Brain pericyte (primary cell): Measurements from ENCODE around the gene RSL24D1.

Experiments used
- DNase-seq: peaks from one replicate; pipeline ENCODE4 v3.0.0-alpha.2; 2012; ENCODE audit warnings: low read depth, low spot score

RSL24D1 gene

DNA sequence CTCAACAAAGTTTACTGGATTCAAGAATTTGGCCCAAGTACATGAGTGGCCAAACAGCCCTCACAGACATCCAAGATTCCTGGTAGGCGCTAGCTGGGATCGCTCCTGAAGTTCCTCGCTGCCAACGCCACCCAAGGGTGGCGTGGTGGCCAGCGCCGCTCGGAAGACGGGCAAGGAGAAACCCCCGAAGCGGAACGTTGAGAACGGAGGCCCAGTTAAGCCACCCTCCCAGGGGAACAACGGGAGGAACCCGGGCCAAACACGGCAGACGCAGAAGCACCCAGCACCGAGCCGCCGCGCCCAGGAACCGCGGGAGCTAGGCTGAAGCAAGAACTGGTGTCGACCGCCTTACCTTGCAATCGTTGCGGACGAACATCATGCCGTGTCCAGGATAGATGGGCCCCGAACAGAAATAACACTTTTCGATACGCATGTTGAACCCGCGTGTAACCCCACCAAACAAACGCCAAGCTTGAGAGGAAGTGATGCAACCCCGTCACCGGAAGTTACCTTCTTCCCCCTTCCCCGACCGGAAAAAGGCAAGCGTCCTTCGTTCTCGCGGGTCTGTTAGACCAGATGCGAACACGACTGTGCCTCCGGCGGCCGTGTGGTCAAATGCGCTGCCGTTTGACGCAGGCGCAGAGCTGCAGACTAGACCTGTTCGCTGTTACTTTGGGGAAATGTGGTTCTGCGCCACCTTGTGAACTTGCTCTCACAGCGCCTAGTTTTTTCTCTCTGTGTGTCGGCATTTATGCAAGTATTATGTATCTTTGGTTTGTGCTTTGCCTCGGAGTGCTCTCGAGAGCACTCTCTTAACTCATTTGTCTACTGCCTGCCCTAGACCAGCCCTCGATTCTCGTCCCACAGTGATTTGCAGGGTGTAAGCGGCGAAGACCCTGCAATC is at the start of gene RSL24D1:
TSS of gene RSL24D1 (minus strand) at position 484 of the 904 bp plus-strand sequence. CDS start at position 433, 51 bp downstream.
- peak; percentile 94 for DNase-seq

DNA sequence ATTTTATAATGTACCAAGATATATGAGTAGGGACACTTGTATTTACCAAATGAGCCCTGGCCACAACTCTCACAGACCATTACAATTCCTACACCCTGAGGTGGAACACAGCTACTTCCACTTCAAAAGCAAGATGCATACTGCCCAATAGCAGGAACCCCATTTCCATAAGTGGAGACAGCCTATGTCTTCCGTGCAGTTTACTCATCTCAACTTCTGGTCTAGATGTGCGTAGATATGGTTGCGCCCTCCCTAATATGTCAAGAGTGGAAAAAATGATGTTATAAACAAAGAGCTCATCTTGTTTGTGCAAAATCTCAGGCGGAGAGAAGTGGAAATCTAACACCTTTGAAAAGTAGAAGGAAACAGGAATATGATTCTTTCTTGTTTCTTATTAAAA is 48.3 kb upstream of the RSL24D1 start:
- no peak for DNase-seq

DNA sequence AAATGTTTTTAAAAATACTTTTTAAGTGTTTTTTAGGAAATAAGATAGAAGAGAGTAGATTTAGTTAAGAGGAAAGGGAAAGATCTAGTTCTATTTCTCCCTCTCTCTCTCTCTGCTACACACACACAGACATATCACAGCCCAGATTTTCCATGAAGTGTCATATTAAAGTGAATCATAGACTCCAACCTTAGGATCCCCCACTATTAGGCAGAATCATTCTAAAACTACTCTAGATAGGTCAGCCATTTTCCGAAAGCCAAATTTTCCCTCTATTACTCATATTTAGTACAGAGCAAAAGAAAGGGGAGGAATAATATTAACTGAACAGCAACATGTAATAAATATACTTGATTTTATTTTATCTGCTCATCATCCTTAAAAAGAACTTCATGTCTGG is 45.1 kb upstream of the RSL24D1 start:
- DNase-seq, result no peak

DNA sequence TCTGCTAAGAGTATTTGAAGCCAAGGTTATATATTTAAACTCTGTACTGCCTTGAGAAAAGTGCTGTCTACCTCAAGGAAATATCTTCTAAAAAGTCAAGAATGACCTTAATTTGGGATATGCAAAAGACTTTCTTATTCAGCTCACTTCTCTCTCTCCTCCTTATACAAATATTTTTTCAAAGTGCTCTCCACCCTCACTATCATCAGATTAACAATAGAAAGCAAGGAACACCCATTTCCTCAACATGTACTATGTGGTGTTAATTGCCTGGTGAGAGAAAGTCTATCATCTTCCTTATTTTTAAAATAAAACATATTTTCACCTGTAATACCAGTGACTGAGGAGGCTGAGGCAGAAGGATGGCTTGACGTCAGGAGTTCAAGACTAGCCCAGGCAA is 44.4 kb upstream of the RSL24D1 start:
- DNase-seq, result no peak

DNA sequence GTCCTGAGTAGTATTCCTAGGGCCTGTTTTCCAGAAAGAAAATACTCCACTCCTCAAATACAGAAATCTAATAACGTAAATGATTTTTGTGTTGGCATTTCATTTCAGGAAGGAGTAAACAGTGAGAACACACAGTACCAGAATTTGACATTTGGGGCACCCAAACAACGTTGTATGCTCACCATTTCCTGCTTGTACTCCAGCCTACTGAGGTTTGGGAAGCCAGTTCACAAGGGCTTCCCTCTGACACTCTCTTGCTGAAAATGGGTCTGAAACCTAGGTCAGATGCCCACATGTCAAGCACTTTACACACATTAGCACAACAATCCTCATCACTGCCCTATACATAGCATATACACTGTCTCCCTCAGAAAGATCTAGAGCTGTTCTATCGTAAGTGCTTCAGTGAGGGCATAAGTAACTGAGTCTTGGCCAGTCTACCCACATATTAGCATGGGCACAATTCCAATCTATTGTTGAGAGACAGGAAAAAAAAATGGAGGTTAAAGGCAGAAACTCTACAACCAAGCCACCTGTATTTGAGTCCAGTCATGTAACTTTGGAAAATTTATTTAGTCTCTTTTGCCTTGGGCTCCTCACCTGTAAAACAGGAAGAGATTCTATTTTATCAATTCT is 43.5 kb upstream of the RSL24D1 start:
- DNase-seq, result no peak

DNA sequence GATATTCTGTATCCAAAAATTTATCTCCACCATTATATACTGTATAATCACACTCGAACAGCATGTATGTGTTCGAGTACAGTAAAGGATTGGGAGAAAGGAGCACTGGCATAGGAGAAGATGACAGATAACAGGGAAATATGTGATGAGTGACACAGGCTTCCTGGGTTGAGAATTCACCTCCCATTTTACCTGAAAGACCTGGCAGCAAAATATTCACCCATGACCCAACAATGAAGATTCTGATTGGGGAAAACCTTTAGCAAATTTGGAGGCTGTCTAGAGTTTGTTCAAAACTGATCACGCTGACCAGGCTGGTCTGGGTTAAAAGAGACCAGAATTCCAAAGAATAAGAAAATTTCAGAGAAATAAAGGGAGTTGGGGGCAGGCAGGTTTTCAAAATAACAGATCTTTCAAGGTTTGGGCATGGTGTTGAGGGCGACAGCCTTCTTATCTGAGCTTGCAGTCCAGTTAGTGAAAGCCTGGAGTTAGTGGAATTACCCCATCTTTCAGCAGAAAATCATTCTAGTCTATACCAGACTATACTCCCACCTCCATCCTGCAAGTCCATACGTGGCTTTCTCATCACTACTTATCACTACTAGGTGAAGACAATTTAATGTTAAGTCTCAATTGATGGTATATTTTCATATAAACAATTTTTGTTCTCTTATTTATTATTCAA is 42.8 kb upstream of the RSL24D1 start:
- no peak for DNase-seq

DNA sequence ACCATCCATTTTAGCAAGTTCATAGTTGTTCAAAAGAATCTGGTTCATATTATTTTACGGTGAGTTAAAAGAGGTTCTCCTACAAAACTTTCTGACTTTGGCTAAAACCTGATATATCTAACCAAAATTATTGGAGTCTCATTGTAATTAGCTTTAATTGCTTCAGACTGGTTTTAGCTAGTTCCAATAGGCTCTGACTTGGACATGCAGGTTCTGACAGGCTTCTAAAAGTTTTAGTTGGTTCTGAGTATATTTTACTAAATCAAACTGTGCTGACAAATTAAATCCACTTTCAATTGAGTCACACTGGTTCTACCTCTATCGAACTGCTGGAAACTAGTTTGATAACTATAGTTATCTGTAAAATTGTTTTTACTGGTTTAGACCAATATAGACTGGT is 42.1 kb upstream of the RSL24D1 start:
- no peak for DNase-seq

DNA sequence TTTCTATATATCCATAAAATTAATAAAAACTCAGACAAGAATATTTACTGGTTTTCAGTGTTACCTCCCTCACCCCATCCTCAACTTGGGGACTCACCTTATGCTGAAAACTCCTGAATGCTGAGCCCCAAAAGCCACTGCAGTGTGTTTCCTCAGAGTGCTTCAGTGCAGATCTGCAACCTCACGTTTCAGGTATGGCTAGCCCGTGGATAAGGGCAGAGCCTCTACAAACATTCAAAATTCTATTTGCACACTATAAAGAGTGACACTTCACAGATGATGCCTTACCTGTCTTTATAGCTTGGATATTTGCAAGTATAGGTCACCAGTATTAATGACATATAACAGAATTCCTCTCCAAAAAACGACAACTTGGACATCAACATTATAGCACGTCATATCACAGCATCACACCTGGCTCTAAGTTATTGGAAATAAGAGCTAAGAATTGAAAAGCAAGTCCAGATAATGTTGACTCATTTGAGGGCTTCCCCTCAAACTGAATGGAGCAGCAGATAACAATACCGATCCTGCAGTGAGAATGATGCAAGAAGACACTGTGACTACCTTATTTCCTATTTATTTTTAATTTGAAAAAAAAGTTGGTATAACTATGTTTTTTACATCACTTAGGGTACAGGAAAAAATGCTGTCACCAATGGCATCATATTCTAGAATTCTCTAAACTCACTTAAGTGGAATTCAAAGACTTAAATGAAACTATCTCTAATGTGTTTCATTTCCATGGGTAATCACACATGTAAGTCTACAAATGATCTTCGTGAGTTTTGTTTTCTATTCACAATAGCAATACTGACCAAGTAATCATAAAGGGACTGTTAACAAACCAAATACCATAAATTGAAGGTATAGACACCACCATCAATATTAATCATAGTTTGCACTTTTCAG is 40.7 kb upstream of the RSL24D1 start:
- no peak for DNase-seq

DNA sequence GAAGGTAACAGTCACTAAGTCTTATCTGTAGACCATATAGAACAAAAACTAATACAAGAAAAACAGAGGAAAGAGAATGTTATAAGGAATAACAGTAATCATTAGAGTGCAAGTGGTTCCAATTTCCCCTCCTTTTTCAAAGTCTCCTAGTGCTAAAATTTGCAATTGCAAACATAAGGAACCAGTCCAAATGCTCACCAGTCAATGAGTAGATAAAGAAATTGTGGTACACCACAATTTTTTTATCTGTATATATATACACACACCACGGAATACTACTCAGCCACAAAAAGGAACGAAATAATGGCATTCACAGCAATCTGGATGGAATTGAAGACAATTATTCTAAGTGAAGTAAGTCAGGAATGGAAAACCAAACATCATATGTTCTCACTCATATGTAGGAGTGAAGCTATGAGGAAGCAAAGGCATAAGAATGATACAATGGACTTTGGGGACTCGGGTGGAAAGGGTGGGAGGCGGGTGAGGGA is 38.9 kb upstream of the RSL24D1 start:
- no peak for DNase-seq

DNA sequence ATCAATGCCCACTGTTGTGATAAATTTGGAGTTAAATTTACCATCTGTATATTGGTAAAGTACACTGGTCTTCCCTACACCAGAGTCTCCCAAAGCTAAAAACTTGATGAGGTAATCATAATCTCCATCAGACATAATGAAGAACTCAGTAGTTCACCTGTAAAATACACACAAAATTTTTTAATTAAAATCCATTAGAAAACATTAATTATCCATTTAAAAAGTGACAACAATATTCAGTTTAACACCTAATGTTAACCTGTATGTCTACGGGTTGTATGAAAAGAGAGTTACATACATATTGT is 38.0 kb upstream of the RSL24D1 start:
- no peak for DNase-seq

DNA sequence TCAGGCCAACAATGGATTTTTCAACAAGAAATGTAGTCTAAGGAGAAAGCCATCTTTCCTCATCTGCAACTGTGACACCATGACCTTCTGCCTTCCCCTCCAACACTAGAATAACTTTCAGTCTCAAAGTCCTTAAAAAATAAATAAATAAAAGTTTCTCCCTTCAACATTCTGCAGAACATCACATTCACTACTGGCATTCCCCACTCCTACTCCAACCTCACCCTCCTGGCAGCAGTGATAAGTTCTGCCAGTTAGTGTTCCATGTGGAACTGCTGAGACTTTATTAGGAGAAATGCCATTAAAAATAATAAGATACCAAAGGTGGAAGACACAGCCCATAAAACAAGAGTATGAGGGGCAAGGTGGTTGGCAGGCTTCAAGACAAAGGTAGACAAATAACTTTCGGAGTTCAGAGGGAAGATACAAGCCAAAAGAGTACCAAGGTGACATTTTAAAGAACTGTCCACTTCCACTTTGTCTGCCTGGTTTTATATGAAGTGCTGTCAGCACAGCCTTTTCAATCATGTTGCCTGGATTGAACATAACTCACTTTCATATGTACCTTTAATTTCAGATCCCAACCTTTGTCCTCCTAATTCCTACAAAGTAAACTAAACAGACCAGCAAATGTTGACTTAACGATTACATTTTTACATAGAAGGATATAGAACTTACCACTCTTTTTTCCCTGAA is 37.5 kb upstream of the RSL24D1 start:
- DNase-seq, result no peak

DNA sequence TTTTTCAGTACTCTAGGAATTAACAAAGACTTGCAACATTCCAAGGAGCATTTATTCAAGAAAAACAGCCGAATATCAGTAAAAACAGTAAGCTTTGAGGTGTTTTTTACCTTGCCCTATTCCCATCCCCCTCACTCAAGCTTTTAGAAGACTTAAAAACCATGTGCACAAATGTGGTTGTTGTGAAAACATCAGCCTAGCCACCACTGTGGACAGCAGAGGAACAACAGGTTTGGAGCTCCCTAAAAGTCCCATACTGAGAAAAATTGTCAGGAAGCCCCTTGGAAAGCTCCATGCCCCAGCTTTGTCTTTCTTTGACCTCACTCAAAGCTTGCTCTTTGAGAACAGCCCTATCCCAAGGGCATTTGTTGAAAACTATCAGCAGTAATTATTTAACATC is 34.7 kb upstream of the RSL24D1 start:
- DNase-seq, result no peak

DNA sequence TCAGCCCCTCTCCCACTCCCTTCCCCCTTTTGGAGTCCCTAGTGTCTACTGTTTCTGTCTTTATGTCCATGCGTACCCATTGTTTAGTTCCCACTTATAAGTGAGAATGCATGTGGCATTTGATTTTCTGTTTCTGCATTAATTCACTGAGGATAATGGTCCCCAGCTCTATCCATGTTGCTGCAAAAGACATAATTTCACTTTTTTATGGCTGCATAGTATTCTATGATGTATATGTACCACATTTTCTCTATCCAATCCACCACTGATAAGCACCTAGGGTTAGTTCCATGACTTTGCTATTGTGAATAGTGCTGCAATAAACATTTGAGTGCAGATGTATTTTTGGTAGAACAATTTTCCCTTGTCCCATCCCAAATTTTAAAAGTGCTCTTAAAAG is 34.2 kb upstream of the RSL24D1 start:
- DNase-seq, result no peak

DNA sequence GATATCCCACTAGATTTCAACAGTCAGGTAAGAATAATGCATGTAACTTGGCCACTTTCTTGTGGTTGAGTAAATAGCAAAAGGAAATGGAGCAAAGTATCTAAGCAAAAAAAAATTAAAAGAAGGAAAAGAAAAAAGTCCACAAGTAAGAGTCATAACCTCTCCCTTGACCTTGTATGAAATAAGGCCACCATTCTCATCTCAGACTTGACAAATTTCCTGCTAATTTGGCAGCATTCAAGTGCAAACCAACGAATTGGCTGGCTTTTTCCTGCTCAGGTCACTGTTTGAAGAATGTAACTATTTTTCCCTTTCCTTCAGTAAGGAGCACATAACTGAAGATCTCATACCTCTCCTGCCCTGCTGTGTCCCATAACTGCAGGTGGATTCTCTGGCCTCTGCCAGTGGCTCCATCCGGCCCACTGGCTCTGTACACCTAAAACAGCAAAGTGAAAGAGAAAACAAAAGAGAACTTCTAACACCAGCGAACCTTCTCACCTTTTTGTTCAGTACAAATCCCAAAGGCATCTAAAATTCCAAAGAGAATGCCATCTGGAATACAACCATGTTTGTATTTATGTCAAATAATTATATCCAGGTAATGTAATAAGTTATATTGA is 33.4 kb upstream of the RSL24D1 start:
- DNase-seq, result no peak

DNA sequence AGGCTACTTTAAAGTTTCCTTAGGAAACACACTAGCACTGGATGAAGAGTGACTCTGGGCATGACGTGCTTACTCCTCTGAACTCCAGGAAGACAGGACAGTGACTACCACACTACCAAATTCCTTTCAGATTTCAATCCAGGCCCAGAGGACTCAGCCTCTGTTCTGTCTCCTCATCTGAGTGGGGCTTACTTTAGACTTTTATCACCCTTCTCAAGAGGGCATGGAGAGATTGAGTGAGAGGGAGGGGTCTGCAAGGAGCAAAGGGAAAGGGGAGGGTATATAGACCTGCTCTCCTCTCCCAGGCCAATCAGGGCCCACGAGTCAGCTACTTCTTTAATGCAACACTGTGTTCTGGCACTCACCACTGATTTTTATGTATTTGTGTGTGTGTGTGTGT is 29.4 kb upstream of the RSL24D1 start:
- no peak for DNase-seq

DNA sequence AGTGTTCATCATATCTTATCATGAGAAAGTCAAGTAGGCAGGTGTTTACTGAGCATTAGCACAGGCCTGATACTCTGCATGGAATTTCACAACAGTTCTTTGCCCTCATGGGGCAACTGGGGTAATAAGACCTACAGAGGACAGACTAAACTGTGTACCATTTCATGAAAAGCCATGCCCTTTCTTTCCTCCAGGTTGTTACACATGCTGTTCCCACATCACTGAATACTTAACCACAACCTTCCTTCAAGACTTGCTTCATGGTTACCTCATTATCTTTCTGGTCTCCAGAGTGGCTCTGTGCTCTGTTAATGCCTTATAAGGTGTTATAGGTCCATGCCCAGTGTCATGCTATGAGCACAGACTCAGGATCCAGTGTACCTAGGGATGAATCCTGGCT is 28.2 kb upstream of the RSL24D1 start:
- no peak for DNase-seq

DNA sequence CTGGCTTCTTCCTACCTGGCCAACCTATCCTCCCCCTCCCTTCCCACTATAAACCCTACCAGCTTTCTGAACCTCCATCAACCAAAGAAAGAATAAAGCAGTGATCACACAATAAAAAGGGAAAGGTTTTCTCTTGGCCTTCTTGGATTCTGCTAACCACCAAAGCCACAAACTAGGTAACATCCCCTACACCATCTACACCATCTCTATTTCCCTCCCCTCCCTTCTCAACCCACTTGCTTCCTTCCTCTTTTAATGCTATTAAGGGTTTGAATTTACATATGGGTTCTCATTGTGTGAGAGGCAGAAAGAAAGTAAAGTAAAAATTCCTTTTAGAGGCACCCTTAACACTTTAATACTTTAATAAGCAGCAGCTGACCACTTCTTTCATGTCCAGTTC is 25.8 kb upstream of the RSL24D1 start:
- no peak for DNase-seq

DNA sequence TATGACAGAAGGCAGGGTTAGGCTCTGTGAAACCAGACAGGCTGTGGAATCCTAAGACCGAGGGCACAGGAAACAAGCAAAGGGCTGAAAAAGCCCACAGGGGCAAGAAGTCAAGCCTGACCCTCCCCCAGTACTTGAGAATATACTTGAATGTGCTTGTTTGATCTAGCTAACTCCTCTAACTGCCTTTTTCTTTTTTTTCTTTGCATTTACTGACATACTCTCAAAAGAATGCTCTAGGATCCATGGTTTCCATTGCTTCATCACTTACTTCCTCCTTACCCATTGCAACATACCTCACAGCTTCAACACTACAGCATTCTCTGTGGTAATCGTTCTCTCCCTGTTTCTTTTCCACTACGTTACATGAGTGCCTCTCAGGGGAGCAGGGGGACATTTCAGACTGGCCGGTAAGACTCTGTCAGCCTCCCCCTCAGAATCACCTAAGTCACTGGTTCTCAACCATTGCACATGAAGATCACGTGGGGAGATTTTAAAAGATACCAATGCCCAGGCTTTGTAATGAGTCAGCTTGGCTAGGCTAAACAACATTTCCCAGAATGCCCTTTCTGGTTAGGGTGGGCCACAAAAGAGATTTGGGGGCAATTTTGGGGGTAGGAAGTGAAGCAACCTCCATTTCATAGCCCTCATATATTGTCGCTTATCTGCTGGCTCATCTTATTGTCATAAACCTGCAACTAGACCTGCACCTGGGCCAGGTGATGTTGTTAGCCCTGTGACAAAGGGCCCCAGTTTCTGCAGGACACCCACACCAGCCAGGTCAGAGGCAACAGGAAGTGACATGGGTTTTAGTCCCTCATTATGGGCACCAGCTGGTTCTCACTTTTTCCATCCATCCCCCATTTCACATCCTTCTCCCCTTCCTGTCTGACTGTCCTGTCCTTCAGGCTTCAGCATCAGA is 24.6 kb upstream of the RSL24D1 start:
- peak; percentile 25 for DNase-seq

DNA sequence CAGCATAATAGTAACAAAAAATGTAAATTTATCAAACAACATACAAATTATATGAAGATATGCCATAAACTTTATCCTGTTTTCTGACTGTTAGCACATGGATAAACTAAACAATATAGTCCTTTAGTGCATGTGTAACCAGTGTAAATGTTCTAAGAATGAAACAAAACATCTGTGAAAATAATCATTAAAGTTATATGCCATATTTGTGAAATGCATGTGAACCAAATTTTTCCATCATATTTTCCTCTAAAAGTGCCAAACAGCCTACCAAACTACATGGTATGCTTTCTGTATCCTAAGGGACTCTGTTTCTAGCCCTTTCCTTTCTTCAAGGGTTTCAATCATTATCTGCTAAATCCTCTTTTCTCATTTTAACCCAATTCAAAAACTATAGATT is 23.9 kb upstream of the RSL24D1 start:
- no peak for DNase-seq
